Neural crest cell (in vitro differentiated cells): ENCODE results near the gene ZNF679. TPM values are rescaled to one million over a fixed set of nuclear protein-coding genes. Genes with fewer than 3 reads are reported as not detected.
"Not testable (repeated sequence)": the region's sequence is repeated elsewhere in the genome, so short reads cannot be mapped to it uniquely, and the experiment has no call there.

Experiments used
- DNase-seq: peaks from one replicate; pipeline ENCODE4 v3.0.0; 2021; ENCODE audit warnings: low read depth, mixed read lengths, low spot score
- H3K27ac Mint-ChIP-seq: one replicate; pipeline ENCODE4 v1.8.0; 2021; ENCODE audit warnings: mild to moderate bottlenecking, mixed read lengths; ENCODE audit not compliant: unreplicated experiment
- H3K27me3 Mint-ChIP-seq: 2 replicates; pipeline ENCODE4 v1.8.0; 2021; ENCODE audit warnings: low read depth, mild to moderate bottlenecking, mixed read lengths
- H3K36me3 Mint-ChIP-seq: 2 replicates; pipeline ENCODE4 v1.8.0; 2021; ENCODE audit warnings: low read depth, mild to moderate bottlenecking, mixed read lengths
- H3K4me1 Mint-ChIP-seq: 2 replicates; pipeline ENCODE4 v1.8.0; 2021; ENCODE audit warnings: mixed read lengths
- H3K4me3 Mint-ChIP-seq: one replicate; pipeline ENCODE4 v1.8.0; 2021; ENCODE audit warnings: mild to moderate bottlenecking, mixed read lengths
- H3K9me3 Mint-ChIP-seq: 2 replicates; pipeline ENCODE4 v1.8.0; 2021; ENCODE audit warnings: mixed read lengths
- total RNA-seq: library from RNA; stranded (reverse); gene quantifications from 2 replicates; pipeline ENCODE4 v1.2.1, GENCODE V29; 2021
- TF ChIP-seq, protein P1 (sequence below): fragments of 200-600 bp; sonication (generic); conservative IDR thresholded peaks from 2 replicates; pipeline ENCODE4 v1.5.0; 2021; ENCODE audit warnings: antibody characterized with exemption, mild to moderate bottlenecking

ZNF679 gene
- total RNA-seq, 1 donor from 2014 or later, result not detected

DNA sequence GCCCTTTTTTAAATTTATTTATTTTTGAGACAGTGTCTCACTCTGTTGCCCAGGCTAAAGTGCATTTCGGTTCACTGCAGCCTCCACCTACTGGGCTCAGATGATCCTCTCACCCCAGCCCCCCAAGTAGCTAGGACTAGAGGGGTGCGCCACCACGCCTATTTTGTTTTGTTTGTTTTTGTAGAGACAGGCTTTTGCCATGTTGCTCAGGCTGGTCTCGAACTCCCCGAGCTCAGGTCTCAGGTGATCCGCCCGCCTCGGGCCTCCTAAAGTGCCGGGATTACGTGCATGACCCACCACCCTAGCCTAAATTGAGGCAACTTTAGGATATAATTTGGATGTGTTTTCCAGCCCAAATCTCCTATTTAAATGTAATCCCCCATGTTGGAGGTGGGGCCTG is 86.3 kb downstream of the ZNF679 start:
- Mint-ChIP-seq H3K27ac (no peak overlapping the region), H3K36me3 (peaks cover 2% of the 10 kb centered on the region), H3K27me3 (no peaks in the 10 kb centered on the region), H3K4me3 (no peak overlapping the region), H3K4me1 (no peaks in the 10 kb centered on the region), H3K9me3 (peaks cover 7% of the 10 kb centered on the region)
- TF ChIP-seq, protein P1, sequence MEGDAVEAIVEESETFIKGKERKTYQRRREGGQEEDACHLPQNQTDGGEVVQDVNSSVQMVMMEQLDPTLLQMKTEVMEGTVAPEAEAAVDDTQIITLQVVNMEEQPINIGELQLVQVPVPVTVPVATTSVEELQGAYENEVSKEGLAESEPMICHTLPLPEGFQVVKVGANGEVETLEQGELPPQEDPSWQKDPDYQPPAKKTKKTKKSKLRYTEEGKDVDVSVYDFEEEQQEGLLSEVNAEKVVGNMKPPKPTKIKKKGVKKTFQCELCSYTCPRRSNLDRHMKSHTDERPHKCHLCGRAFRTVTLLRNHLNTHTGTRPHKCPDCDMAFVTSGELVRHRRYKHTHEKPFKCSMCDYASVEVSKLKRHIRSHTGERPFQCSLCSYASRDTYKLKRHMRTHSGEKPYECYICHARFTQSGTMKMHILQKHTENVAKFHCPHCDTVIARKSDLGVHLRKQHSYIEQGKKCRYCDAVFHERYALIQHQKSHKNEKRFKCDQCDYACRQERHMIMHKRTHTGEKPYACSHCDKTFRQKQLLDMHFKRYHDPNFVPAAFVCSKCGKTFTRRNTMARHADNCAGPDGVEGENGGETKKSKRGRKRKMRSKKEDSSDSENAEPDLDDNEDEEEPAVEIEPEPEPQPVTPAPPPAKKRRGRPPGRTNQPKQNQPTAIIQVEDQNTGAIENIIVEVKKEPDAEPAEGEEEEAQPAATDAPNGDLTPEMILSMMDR, result no peak
- no peak for DNase-seq

DNA sequence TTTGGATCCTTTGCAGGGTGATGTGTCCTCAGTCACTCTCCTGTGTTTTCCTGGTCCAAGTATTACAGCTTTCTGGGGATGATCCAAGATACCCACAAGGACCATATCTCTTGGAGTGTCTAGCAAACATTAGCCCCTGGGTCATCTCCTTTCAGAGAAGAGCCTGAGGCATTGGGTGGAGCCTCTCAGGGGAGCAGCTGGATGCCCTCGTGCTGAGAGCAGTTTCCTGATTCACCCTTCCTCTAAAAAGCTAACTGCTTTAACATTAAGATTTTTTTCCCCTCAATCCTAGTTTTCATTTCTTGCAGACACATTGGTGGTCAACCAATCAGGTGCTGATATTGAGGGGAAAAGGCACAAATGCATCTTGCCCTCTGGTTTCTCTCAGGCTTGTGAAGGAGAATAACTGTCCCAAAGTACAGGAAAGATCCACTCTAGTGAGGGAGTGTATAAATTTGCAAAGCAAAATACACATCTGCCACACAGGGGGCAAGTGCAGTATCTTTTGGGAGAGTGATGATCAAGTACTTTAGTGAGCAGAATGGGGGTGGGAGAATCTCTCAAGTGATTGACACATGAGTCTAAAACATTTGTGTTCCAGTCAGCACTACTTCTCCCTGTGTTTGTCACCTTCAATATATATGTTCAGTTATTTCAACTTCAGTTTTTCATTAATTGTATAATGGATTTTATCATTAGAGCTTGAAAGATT is 87.9 kb downstream of the ZNF679 start:
- not testable (repeated sequence) for H3K27ac Mint-ChIP-seq, H3K4me3 Mint-ChIP-seq, H3K27me3 Mint-ChIP-seq, DNase-seq, H3K4me1 Mint-ChIP-seq, H3K9me3 Mint-ChIP-seq, H3K36me3 Mint-ChIP-seq

Other genes starting within 250 kb of the ZNF679 start
- gene ZNF722, start 229.6 kb upstream of the ZNF679 start, total RNA-seq, result not detected in 2 replicates
- gene ZNF727, start 183.0 kb upstream of the ZNF679 start, total RNA-seq, result not detected in 2 replicates
- gene ZNF735, start 21.3 kb upstream of the ZNF679 start, total RNA-seq, result not detected in 2 replicates
- gene ZNF736, start 85.5 kb downstream of the ZNF679 start, total RNA-seq, result not detected in 2 replicates